VCaP (cell line): ENCODE results near the gene NPDC1.

Experiments
- H3K27ac ChIP-seq: fragments of 450-650 bp; 2 replicates; pipeline ENCODE4 v1.5.1; 2017
- CTCF ChIP-seq: fragments of 450-650 bp; conservative IDR thresholded peaks from 2 replicates; pipeline ENCODE4 v1.5.1; 2017; ENCODE audit warnings: mild to moderate bottlenecking, moderate library complexity

Gene NPDC1

GRCh38 chr9:137046088-137046787 lies at the start of gene NPDC1:
Gene NPDC1 (minus strand): TSS chr9:137046177. CDS start chr9:137045989, 188 bp downstream.
- peak; percentile 97 for TF ChIP-seq CTCF
- H3K27ac ChIP-seq, result peak within 1 kb of the TSS; percentile 99

- TF ChIP-seq CTCF, result no peak
- peak overlapping the region; percentile 100; the same call in 1 of the 2 replicates for H3K27ac ChIP-seq
Observed at GRCh38 chr9:137089232-137089947, 43.4 kb upstream of the NPDC1 start.

- H3K27ac ChIP-seq, result peak overlapping the region; percentile 100
- no peak for TF ChIP-seq CTCF
Observed at GRCh38 chr9:137088121-137088520, 42.1 kb upstream of the NPDC1 start.

GRCh38 chr9:137087409-137087925 lies 41.5 kb upstream of the NPDC1 start:
- H3K27ac ChIP-seq, result peak overlapping the region; percentile 100
- no peak for TF ChIP-seq CTCF

- TF ChIP-seq CTCF, result no peak
Observed at GRCh38 chr9:137086531-137087408, 40.8 kb upstream of the NPDC1 start, which contains the start of gene MAN1B1. Gene MAN1B1 (plus strand): TSS chr9:137086985. CDS start chr9:137087000, 15 bp downstream.

GRCh38 chr9:137085920-137086530 lies 40.0 kb upstream of the NPDC1 start:
- H3K27ac ChIP-seq, result peak overlapping the region; percentile 100
- TF ChIP-seq CTCF, result no peak

More at GRCh38 chr9:137086531-137087408, 40.8 kb upstream of the NPDC1 start, which contains the start of gene MAN1B1:
- H3K27ac ChIP-seq, result peak within 1 kb of the TSS; percentile 100
